Esophagus muscularis mucosa (tissue), 4 donors: ENCODE results near the gene CALM1. TPM values are rescaled to one million over a fixed set of nuclear protein-coding genes. Genes with fewer than 3 reads are reported as not detected.

Experiments used
- DNase-seq: peaks from one replicate; pipeline ENCODE4 v3.0.0-alpha.2; 2017; ENCODE audit errors: extremely low spot score
- H3K27ac ChIP-seq, 4 donors: fragments of 200-600 bp; sonication (generic); replicated peaks in 1 of 4; 1 replicate in 3 of 4; 2 replicates in 1 of 4; pipeline ENCODE4 v1.5.1; 2016 to 2019; ENCODE audit warnings: mild to moderate bottlenecking in 1 of 4
- H3K27me3 ChIP-seq, 4 donors: fragments of 200-600 bp; sonication (generic); one replicate each; pipeline versions ENCODE4 v1.5.1 to v1.6.0; 2016 to 2019
- H3K36me3 ChIP-seq, 4 donors: fragments of 200-600 bp; sonication (generic); one replicate each; pipeline ENCODE4 v1.5.1; 2016 to 2019
- H3K4me1 ChIP-seq, 4 donors: fragments of 200-600 bp; sonication (generic); one replicate each; pipeline ENCODE4 v1.5.1; 2016 to 2019
- H3K4me3 ChIP-seq, 4 donors: fragments of 200-600 bp; sonication (generic); 1 replicate in 2 of 4; 2 replicates in 2 of 4; pipeline ENCODE4 v1.5.1; 2016 to 2019; ENCODE audit warnings: mild to moderate bottlenecking in 4 of 4, moderate library complexity in 1 of 4
- H3K9me3 ChIP-seq, 4 donors: fragments of 200-600 bp; sonication (generic); 1 replicate in 3 of 4; 2 replicates in 1 of 4; pipeline ENCODE4 v1.5.1; 2016 to 2019
- EP300 ChIP-seq: sonication (generic); formaldehyde crosslinking; IDR thresholded peaks from one replicate; pipeline ENCODE4 v1.6.1; 2017; ENCODE audit warnings: antibody characterized with exemption
- POLR2A ChIP-seq: fragments of 450-650 bp; IDR thresholded peaks from one replicate; pipeline ENCODE4 v1.6.1; 2017; ENCODE audit warnings: antibody characterized with exemption, moderate library complexity, mild to moderate bottlenecking, low read depth
- POLR2AphosphoS5 ChIP-seq, 2 donors: sonication (generic); formaldehyde crosslinking; IDR thresholded peaks; one replicate each; pipeline ENCODE4 v1.6.1; 2017; ENCODE audit warnings: antibody characterized with exemption in 2 of 2
- WGBS: methylation state at CpG from one replicate; pipeline ENCODE4 v1.1.5; 2018; 5-methylcytosine and 5-hydroxymethylcytosine counted together
- intact Hi-C: fragments of 100-400 bp; cut with DNase I; formaldehyde crosslinking; loops from one replicate; pipeline ENCODE4 v1.15.1; 2023
- total RNA-seq, 4 donors: library from RNA; depleted of rRNA; stranded (reverse); fragments of >200 nt; gene quantifications; one replicate each; pipeline versions ENCODE4 v1.1.0 to v1.2.1, GENCODE V29; 2016
- TF ChIP-seq, protein P1 (sequence below), 3 experiments: fragments of 200-600 bp in 2 of 3; fragments of 450-650 bp in 1 of 3; sonication (generic) in 2 of 3; IDR thresholded peaks; one replicate each; pipeline ENCODE4 v1.5.1; 2017 to 2019; ENCODE audit warnings: antibody characterized with exemption in 3 of 3, mild to moderate bottlenecking in 2 of 3, moderate library complexity in 1 of 3

The CALM1 gene
- total RNA-seq, 4 donors from 2014 or later, result 482 to 847 (median 640) TPM

DNA sequence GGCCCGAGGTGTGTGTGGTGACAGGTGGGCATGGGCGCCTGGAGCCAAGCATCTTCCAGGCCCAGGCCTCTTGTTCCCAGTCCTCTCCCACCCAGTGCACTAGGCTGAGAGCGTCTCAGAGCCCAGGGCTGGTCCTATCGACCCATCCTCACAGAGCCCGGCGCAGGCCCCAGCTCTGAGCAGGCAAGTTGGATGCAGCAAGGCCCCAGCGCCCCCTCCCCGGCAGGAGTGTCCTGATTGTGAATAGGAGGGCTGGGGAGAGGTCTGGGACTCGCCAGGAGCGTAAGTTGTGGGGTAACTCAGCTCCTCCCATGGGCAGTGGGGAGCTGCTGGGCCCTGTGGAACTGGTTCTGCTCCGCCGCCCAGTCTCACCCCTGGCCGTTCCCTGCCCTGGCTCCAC lies 26.3 kb downstream of the CALM1 start:
- Histone ChIP-seq H3K36me3 (no peaks in the 10 kb centered on the region), H3K4me3 (no peak overlapping the region), H3K9me3 (no peaks in the 10 kb centered on the region), H3K27me3 (no peaks in the 10 kb centered on the region), H3K27ac (no peak overlapping the region), H3K4me1 (peaks cover 19 to 36% (median 29%) of the 10 kb centered on the region in 4 donors)
- DNase-seq, result no peak
- WGBS, result 96% methylated on average over 10 of the region's 13 CpGs
- intact Hi-C loops, result no loop called here
- TF ChIP-seq POLR2A (no peak), POLR2AphosphoS5 (IDR thresholded peaks at IDR 0.05) (no peak), EP300 (no peak)
- TF ChIP-seq, protein P1, sequence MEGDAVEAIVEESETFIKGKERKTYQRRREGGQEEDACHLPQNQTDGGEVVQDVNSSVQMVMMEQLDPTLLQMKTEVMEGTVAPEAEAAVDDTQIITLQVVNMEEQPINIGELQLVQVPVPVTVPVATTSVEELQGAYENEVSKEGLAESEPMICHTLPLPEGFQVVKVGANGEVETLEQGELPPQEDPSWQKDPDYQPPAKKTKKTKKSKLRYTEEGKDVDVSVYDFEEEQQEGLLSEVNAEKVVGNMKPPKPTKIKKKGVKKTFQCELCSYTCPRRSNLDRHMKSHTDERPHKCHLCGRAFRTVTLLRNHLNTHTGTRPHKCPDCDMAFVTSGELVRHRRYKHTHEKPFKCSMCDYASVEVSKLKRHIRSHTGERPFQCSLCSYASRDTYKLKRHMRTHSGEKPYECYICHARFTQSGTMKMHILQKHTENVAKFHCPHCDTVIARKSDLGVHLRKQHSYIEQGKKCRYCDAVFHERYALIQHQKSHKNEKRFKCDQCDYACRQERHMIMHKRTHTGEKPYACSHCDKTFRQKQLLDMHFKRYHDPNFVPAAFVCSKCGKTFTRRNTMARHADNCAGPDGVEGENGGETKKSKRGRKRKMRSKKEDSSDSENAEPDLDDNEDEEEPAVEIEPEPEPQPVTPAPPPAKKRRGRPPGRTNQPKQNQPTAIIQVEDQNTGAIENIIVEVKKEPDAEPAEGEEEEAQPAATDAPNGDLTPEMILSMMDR (IDR thresholded peaks at IDR 0.05), result no peak

DNA sequence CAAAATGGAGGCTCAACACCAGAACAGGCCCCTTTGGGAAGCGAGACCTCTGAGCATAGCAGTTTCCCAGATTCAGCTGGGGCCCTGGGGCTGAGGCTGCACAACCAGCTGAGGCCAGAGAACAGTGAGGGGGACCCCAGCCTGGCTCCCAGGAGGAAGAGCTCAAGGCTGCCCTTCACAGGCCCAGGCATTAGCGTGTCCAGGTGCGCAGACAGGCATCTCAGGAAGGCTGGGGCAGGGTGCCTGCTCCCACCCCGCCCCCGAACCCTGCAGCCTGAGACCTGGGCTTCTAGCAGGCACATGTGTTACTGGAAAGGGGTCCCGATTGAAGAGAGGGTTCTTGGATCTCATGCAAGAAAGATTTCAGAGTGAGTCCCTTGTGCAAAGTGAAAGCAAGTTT lies 27.2 kb downstream of the CALM1 start:
- Histone ChIP-seq H3K9me3 (no peaks in the 10 kb centered on the region), H3K27me3 (no peaks in the 10 kb centered on the region), H3K36me3 (no peaks in the 10 kb centered on the region), H3K4me1 (peaks cover 14 to 29% (median 24%) of the 10 kb centered on the region in 4 donors), H3K27ac (no peak overlapping the region), H3K4me3 (no peak overlapping the region)
- intact Hi-C loops, result no loop called here
- no peak for DNase-seq
- WGBS, result 79% methylated on average over 4 of the region's 6 CpGs
- TF ChIP-seq, protein P1 (IDR thresholded peaks at IDR 0.05), result no peak
- TF ChIP-seq POLR2AphosphoS5 (IDR thresholded peaks at IDR 0.05), result no peak
- no peak for TF ChIP-seq POLR2A
- no peak for TF ChIP-seq EP300

DNA sequence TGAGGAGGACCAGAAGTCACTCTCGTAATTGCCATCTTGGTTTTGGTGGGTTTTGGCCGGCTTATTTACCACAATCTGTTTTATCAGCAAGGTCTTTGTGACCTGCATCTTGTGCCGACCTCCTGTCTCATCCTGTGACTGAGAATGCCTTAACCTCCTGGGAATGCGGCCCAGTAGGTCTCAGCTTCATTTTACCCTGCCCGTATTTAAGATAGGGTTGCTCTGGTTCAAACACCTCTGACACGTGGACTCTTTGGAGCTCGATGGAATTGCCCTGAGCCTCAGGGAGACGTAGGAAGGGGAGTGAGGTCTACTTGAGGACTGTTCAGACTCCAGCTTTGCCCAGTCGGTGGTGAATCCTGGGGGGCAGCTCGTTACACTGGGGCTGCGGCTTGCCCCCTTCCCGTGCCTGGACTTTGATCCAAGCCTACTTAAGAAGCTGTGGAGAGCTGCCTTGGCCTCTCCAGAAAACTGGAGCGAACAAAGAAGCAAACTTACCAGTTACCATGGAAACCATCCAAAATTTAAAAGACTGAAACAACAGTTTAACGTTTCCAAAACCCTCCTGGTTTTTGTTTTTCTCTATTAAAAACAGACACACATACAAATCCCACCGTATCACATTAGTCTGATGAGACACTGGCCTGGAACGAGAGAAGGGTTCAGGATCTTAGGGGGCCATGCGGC lies 28.0 kb downstream of the CALM1 start:
- H3K27ac ChIP-seq, result no peak overlapping the region
- no peak for DNase-seq
- WGBS, result 83% methylated on average over 17 of the region's 17 CpGs
- TF ChIP-seq, protein P1 (IDR thresholded peaks at IDR 0.05), result no peak
- TF ChIP-seq EP300, result no peak
- no peak for TF ChIP-seq POLR2AphosphoS5 (IDR thresholded peaks at IDR 0.05)
- no peaks in the 10 kb centered on the region for H3K36me3 ChIP-seq
- H3K27me3 ChIP-seq, result no peaks in the 10 kb centered on the region
- intact Hi-C loops, result no loop called here
- H3K4me3 ChIP-seq, result no peak overlapping the region
- H3K9me3 ChIP-seq, result no peaks in the 10 kb centered on the region
- H3K4me1 ChIP-seq, result peaks cover 7 to 22% (median 16%) of the 10 kb centered on the region in 4 donors

DNA sequence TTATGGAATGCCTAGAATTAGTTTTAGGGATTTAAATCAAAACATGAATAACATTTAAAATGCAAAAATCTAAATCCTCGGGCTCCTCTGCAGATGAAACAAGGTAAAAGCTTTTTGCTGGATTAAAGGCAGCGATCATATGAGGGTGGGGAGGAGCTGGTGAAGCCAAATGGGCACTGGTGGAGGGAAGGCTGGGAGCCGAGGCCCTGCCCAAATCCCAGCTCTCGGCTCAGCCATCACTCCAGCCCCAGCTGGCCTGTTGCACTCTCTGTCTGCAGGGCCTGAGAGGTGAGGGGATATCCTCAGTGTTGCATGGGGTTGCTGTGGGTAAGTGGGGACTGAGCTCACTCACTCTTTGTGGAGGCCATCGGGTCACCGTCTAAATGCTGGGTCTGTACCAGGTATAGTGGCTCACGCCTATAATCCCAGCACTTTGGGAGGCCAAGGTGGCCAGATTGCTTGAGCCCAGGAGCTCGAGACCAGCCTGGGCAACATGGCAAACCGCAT lies 28.6 kb downstream of the CALM1 start:
- no peak for DNase-seq
- intact Hi-C loops, result no loop called here

More for the DNA sequence above, 28.6 kb downstream of the CALM1 start:
- Histone ChIP-seq H3K27ac (no peak overlapping the region), H3K27me3 (no peaks in the 10 kb centered on the region), H3K4me3 (no peak overlapping the region), H3K36me3 (no peaks in the 10 kb centered on the region), H3K9me3 (no peaks in the 10 kb centered on the region), H3K4me1 (peaks cover 6 to 22% (median 14%) of the 10 kb centered on the region in 4 donors)
- 91% methylated on average over 9 of the region's 9 CpGs for WGBS
- TF ChIP-seq POLR2AphosphoS5 (IDR thresholded peaks at IDR 0.05) (no peak), EP300 (no peak), POLR2A (no peak)
- TF ChIP-seq, protein P1 (IDR thresholded peaks at IDR 0.05), result no peak
